ENCODE results near the gene ARHGAP6. TPM values are rescaled to one million over a fixed set of nuclear protein-coding genes. Genes with fewer than 3 reads are reported as not detected.
A peak's percentile ranks its signal among the peaks of the same experiment; 100 is the strongest.

Gene ARHGAP6
- polyA plus RNA-seq (2013, experiment 1 of 2) = 1.7 TPM
- polyA plus RNA-seq (2013, experiment 2 of 2) = 1.9 TPM

- Histone ChIP-seq H3K4me2 (ENCODE audit: insufficient read depth, low read length, poor library complexity, severe bottlenecking) (peak within 1 kb of the TSS; percentile 81), H2BK5ac (ENCODE audit: low read length) (peak within 1 kb of the TSS; percentile 66), H3K9ac (ENCODE audit: low read depth, low read length, poor library complexity) (peak within 1 kb of the TSS; percentile 60), H3K27me3 (ENCODE audit: control insufficient read depth in 3 of 3, insufficient read depth in 3 of 3, low read depth in 1 of 3, low read length in 3 of 3) (peaks cover 0 to 20% (median 13%) of the 10 kb centered on the region in 3 experiments), H2BK12ac (ENCODE audit: low read length) (no peak within 1 kb of the TSS), H3K27ac (replicated peaks; ENCODE audit: low read length) (no peak within 1 kb of the TSS), H2BK15ac (ENCODE audit: low read length) (no peak within 1 kb of the TSS), H3K4ac (ENCODE audit: low read length) (no peak within 1 kb of the TSS), H2AFZ (ENCODE audit: low read length) (peak within 1 kb of the TSS; percentile 94), H3K36me3 (replicated peaks in 1 of 2; ENCODE audit: control insufficient read depth in 2 of 2, insufficient read depth in 2 of 2, low read length in 2 of 2) (no peaks in the 10 kb centered on the region), H3K4me1 (ENCODE audit: control insufficient read depth in 2 of 2, insufficient read depth in 1 of 2, low read depth in 1 of 2, low read length in 2 of 2) (no peaks in the 10 kb centered on the region), H4K8ac (ENCODE audit: low read depth, low read length) (no peak within 1 kb of the TSS), H3K18ac (ENCODE audit: low read length) (peak within 1 kb of the TSS; percentile 80), H4K91ac (ENCODE audit: low read depth, low read length, poor library complexity) (no peak within 1 kb of the TSS), H3K9me3 (replicated peaks in 1 of 2; ENCODE audit: control insufficient read depth in 2 of 2, insufficient read depth in 1 of 2, low read depth in 1 of 2, low read length in 2 of 2) (no peaks in the 10 kb centered on the region), H3K4me3 (ENCODE audit: low read length in 2 of 2) (peak within 1 kb of the TSS; percentile 52 to 84), H2AK5ac (ENCODE audit: low read depth, low read length) (no peak within 1 kb of the TSS), H2BK120ac (ENCODE audit: low read depth, low read length) (no peak within 1 kb of the TSS), H3K23ac (ENCODE audit: low read depth, low read length, poor library complexity) (no peak within 1 kb of the TSS), H3K79me1 (ENCODE audit: low read depth, low read length) (no peaks in the 10 kb centered on the region), H3K14ac (ENCODE audit: low read length) (no peak within 1 kb of the TSS)
- WGBS, 2 donors (ENCODE audit: extremely low coverage in 2 of 2, insufficient read length in 2 of 2, insufficient replicate concordance in 1 of 2) = no CpG with 5 or more reads among the region's 74 CpGs
- DNase-seq (ENCODE audit: low spot score) = peak; percentile 36
Measured at GRCh38 chrX:11665168-11666111, at the start of gene ARHGAP6. ARHGAP6 (minus strand) TSS chrX:11665920; CDS start chrX:11664828, 1,092 bp downstream.

- Histone ChIP-seq H4K8ac (ENCODE audit: low read depth, low read length) (no peak overlapping the region), H3K4ac (ENCODE audit: low read length) (no peak overlapping the region), H2AK5ac (ENCODE audit: low read depth, low read length) (no peak overlapping the region), H3K9ac (ENCODE audit: low read depth, low read length, poor library complexity) (no peak overlapping the region), H3K23ac (ENCODE audit: low read depth, low read length, poor library complexity) (no peak overlapping the region), H3K14ac (ENCODE audit: low read length) (no peak overlapping the region), H2BK120ac (ENCODE audit: low read depth, low read length) (no peak overlapping the region), H3K27me3 (ENCODE audit: control insufficient read depth in 3 of 3, insufficient read depth in 3 of 3, low read depth in 1 of 3, low read length in 3 of 3) (no peaks in the 10 kb centered on the region), H3K18ac (ENCODE audit: low read length) (no peak overlapping the region), H3K4me1 (ENCODE audit: control insufficient read depth in 2 of 2, insufficient read depth in 1 of 2, low read depth in 1 of 2, low read length in 2 of 2) (peaks cover 2 to 9% of the 10 kb centered on the region in 2 donors), H3K4me2 (ENCODE audit: insufficient read depth, low read length, poor library complexity, severe bottlenecking) (no peak overlapping the region), H3K4me3 (ENCODE audit: low read length in 2 of 2) (no peak overlapping the region), H2AFZ (ENCODE audit: low read length) (peak overlapping the region; percentile 57), H2BK15ac (ENCODE audit: low read length) (no peak overlapping the region), H2BK12ac (ENCODE audit: low read length) (no peak overlapping the region), H4K91ac (ENCODE audit: low read depth, low read length, poor library complexity) (no peak overlapping the region), H3K36me3 (replicated peaks in 1 of 2; ENCODE audit: control insufficient read depth in 2 of 2, insufficient read depth in 2 of 2, low read length in 2 of 2) (no peaks in the 10 kb centered on the region), H2BK5ac (ENCODE audit: low read length) (no peak overlapping the region), H3K27ac (replicated peaks; ENCODE audit: low read length) (no peak overlapping the region), H3K79me1 (ENCODE audit: low read depth, low read length) (no peaks in the 10 kb centered on the region), H3K9me3 (replicated peaks in 1 of 2; ENCODE audit: control insufficient read depth in 2 of 2, insufficient read depth in 1 of 2, low read depth in 1 of 2, low read length in 2 of 2) (no peaks in the 10 kb centered on the region)
- no peak for DNase-seq (ENCODE audit: low spot score)
- WGBS, 2 donors (ENCODE audit: extremely low coverage in 2 of 2, insufficient read length in 2 of 2, insufficient replicate concordance in 1 of 2) = no CpG with 5 or more reads among the region's 12 CpGs
Measured at GRCh38 chrX:11704725-11705495, 39.2 kb upstream of the ARHGAP6 start.

- Histone ChIP-seq H2BK5ac (ENCODE audit: low read length) (no peak overlapping the region), H3K23ac (ENCODE audit: low read depth, low read length, poor library complexity) (no peak overlapping the region), H2BK15ac (ENCODE audit: low read length) (no peak overlapping the region), H3K4me2 (ENCODE audit: insufficient read depth, low read length, poor library complexity, severe bottlenecking) (no peak overlapping the region), H3K9me3 (replicated peaks in 1 of 2; ENCODE audit: control insufficient read depth in 2 of 2, insufficient read depth in 1 of 2, low read depth in 1 of 2, low read length in 2 of 2) (no peaks in the 10 kb centered on the region), H2AK5ac (ENCODE audit: low read depth, low read length) (no peak overlapping the region), H3K14ac (ENCODE audit: low read length) (no peak overlapping the region), H3K27ac (replicated peaks; ENCODE audit: low read length) (no peak overlapping the region), H3K36me3 (replicated peaks in 1 of 2; ENCODE audit: control insufficient read depth in 2 of 2, insufficient read depth in 2 of 2, low read length in 2 of 2) (no peaks in the 10 kb centered on the region), H3K4me1 (ENCODE audit: control insufficient read depth in 2 of 2, insufficient read depth in 1 of 2, low read depth in 1 of 2, low read length in 2 of 2) (peaks cover 2 to 9% of the 10 kb centered on the region in 2 donors), H2AFZ (ENCODE audit: low read length) (no peak overlapping the region), H3K27me3 (ENCODE audit: control insufficient read depth in 3 of 3, insufficient read depth in 3 of 3, low read depth in 1 of 3, low read length in 3 of 3) (no peaks in the 10 kb centered on the region), H3K9ac (ENCODE audit: low read depth, low read length, poor library complexity) (no peak overlapping the region), H3K4ac (ENCODE audit: low read length) (no peak overlapping the region), H4K91ac (ENCODE audit: low read depth, low read length, poor library complexity) (no peak overlapping the region), H2BK12ac (ENCODE audit: low read length) (no peak overlapping the region), H2BK120ac (ENCODE audit: low read depth, low read length) (no peak overlapping the region), H3K79me1 (ENCODE audit: low read depth, low read length) (no peaks in the 10 kb centered on the region), H3K18ac (ENCODE audit: low read length) (no peak overlapping the region), H4K8ac (ENCODE audit: low read depth, low read length) (no peak overlapping the region), H3K4me3 (ENCODE audit: low read length in 2 of 2) (no peak overlapping the region)
- no peak for DNase-seq (ENCODE audit: low spot score)
- WGBS, 2 donors (ENCODE audit: extremely low coverage in 2 of 2, insufficient read length in 2 of 2, insufficient replicate concordance in 1 of 2) = no CpG with 5 or more reads among the region's 10 CpGs
Measured at GRCh38 chrX:11703855-11704254, 38.1 kb upstream of the ARHGAP6 start.
